HG03039 (cell line): ENCODE data around the gene SCYL1.
A peak's percentile ranks its signal among the peaks of the same experiment; 100 is the strongest.

Source experiments
- ATAC-seq: cut with Tn5 transposase; IDR thresholded peaks from one replicate; pipeline ENCODE4 v1.9.1; 2021; ENCODE audit warnings: mild to moderate bottlenecking, moderate library complexity; ENCODE audit not compliant: unreplicated experiment

Gene SCYL1

GRCh38 chr11:65492637-65493366 lies 32.1 kb upstream of the SCYL1 start:
- no peak for ATAC-seq

- ATAC-seq = no peak
Measured at GRCh38 chr11:65493367-65494176, 31.3 kb upstream of the SCYL1 start.

GRCh38 chr11:65496304-65497140 lies 28.4 kb upstream of the SCYL1 start:
- no peak for ATAC-seq

- peak; percentile 60 for ATAC-seq
Measured at GRCh38 chr11:65497141-65498041, 27.5 kb upstream of the SCYL1 start.

GRCh38 chr11:65498042-65498726 lies 26.7 kb upstream of the SCYL1 start:
- ATAC-seq = no peak

GRCh38 chr11:65498727-65498976 lies 26.2 kb upstream of the SCYL1 start:
- no peak for ATAC-seq

GRCh38 chr11:65498977-65499712 lies 25.7 kb upstream of the SCYL1 start, which contains the start of gene MALAT1:
MALAT1 (plus strand) TSS chr11:65499045.
- ATAC-seq = no peak

GRCh38 chr11:65499713-65500386 lies 25.0 kb upstream of the SCYL1 start:
- ATAC-seq = no peak

- ATAC-seq = no peak
Measured at GRCh38 chr11:65500387-65501185, 24.3 kb upstream of the SCYL1 start.

- ATAC-seq = no peak
Measured at GRCh38 chr11:65501186-65501471, 23.8 kb upstream of the SCYL1 start.

- no peak for ATAC-seq
Measured at GRCh38 chr11:65501472-65502273, 23.2 kb upstream of the SCYL1 start.

- ATAC-seq = no peak
Measured at GRCh38 chr11:65502274-65502554, 22.7 kb upstream of the SCYL1 start.

- ATAC-seq = no peak
Measured at GRCh38 chr11:65502555-65503367, 22.1 kb upstream of the SCYL1 start.

- ATAC-seq = no peak
Measured at GRCh38 chr11:65503368-65503948, 21.4 kb upstream of the SCYL1 start.

GRCh38 chr11:65503949-65504673 lies 20.8 kb upstream of the SCYL1 start:
- no peak for ATAC-seq
